Measurements from ENCODE around the gene NSF.
"Not testable (repeated sequence)": the region's sequence is repeated elsewhere in the genome, so short reads cannot be mapped to it uniquely, and the experiment has no call there.

The NSF gene

DNA sequence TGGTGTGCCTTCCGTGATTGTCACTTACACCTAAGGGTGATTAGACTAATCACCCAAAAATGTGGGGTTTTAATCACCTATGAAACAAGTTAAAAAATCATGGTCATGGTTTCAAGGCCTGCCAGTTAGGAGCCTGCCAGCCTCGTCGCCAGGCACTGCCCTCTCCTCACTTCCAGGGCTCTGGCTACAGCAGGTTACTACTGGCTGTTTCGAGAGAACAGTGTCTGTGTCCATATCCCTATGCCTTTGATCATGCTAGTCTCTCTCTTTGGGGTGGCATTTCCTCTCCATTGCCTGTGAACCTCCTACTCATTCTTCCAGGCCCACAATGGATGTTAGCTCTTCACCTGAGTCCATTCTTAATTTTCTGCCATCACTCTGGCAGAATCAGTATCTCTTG lies 80.3 kb downstream of the NSF start:
- H3K27ac ChIP-seq (ENCODE audit: low read depth, low read length); H2BK15ac ChIP-seq (replicated peaks; ENCODE audit: low read depth); H3K23ac ChIP-seq (ENCODE audit: low read length); H4K8ac ChIP-seq (ENCODE audit: low read depth, low read length); H3K79me1 ChIP-seq (ENCODE audit: low read length); H3K36me3 ChIP-seq (ENCODE audit: control insufficient read depth, insufficient read depth, low read length); H3K4me2 ChIP-seq (ENCODE audit: low read length); H3K9ac ChIP-seq (ENCODE audit: low read length); H2BK5ac ChIP-seq (ENCODE audit: low read length); H3K4me1 ChIP-seq (ENCODE audit: control insufficient read depth, low read depth, low read length); H3K79me2 ChIP-seq (ENCODE audit: control insufficient read depth, insufficient read depth, low read length); H3K56ac ChIP-seq (ENCODE audit: low read length); H2BK120ac ChIP-seq (ENCODE audit: low read depth, low read length); H3K27me3 ChIP-seq (ENCODE audit: insufficient read depth, low read length, poor library complexity); H4K5ac ChIP-seq (ENCODE audit: low read length); H2AK5ac ChIP-seq (ENCODE audit: low read length); DNase-seq; H3K18ac ChIP-seq (ENCODE audit: low read length); H3K4me3 ChIP-seq (ENCODE audit: low read length); H3K4ac ChIP-seq (ENCODE audit: low read depth, low read length): not testable (repeated sequence)
- no CpG with 5 or more reads among the region's 4 CpGs for WGBS (ENCODE audit: extremely low coverage, insufficient coverage, low lambda C conversion rate)

DNA sequence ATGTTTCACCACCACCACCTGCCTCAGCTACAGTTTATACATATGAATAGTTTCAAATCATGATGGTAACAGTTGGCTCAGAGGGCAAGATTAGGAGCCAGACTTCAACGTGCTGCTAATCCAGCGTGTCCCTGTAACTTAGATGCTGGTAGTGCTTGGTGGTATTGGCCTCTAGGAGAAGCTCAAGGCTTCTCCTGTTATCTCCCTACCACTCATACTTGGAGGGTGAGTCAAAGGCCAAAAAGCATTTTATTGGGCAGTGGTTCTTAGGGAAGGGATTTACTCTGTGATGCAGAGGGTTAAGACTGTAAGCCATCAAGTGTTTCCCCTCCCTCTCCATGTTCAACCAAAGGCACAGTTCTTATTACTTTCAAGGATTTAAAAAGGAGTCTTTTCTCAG lies 82.3 kb downstream of the NSF start:
- WGBS (ENCODE audit: extremely low coverage, insufficient coverage, low lambda C conversion rate), result no CpG with 5 or more reads among the region's 2 CpGs
- not testable (repeated sequence) for H3K4me1 ChIP-seq (ENCODE audit: control insufficient read depth, low read depth, low read length); H4K5ac ChIP-seq (ENCODE audit: low read length); H3K36me3 ChIP-seq (ENCODE audit: control insufficient read depth, insufficient read depth, low read length); H2BK5ac ChIP-seq (ENCODE audit: low read length); H3K27ac ChIP-seq (ENCODE audit: low read depth, low read length); H3K79me2 ChIP-seq (ENCODE audit: control insufficient read depth, insufficient read depth, low read length); DNase-seq; H2BK120ac ChIP-seq (ENCODE audit: low read depth, low read length); H2BK15ac ChIP-seq (replicated peaks; ENCODE audit: low read depth); H3K56ac ChIP-seq (ENCODE audit: low read length); H4K8ac ChIP-seq (ENCODE audit: low read depth, low read length); H2AK5ac ChIP-seq (ENCODE audit: low read length); H3K9ac ChIP-seq (ENCODE audit: low read length); H3K79me1 ChIP-seq (ENCODE audit: low read length); H3K23ac ChIP-seq (ENCODE audit: low read length); H3K4me3 ChIP-seq (ENCODE audit: low read length); H3K4ac ChIP-seq (ENCODE audit: low read depth, low read length); H3K27me3 ChIP-seq (ENCODE audit: insufficient read depth, low read length, poor library complexity); H3K4me2 ChIP-seq (ENCODE audit: low read length); H3K18ac ChIP-seq (ENCODE audit: low read length)

DNA sequence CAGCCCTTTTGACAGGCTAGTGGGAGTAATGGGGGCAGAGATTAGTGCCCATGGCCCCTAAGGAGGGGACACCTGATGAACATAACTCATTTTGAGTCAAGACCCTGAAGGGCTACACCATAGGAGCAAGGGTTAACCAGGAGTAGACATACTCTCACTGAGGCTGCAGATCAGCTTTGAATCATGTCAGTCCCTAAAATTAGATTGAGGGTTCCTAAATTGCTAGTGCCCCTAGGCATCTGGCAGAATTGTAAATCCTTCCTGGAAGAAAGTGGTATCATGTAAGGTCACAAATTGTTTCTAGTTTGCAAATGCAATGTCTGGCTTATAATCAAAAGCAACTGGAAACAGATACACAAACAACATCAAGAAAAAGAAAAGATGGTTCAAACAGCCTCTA lies 87.3 kb downstream of the NSF start:
- H3K4ac ChIP-seq (ENCODE audit: low read depth, low read length), result not testable (repeated sequence)

DNA sequence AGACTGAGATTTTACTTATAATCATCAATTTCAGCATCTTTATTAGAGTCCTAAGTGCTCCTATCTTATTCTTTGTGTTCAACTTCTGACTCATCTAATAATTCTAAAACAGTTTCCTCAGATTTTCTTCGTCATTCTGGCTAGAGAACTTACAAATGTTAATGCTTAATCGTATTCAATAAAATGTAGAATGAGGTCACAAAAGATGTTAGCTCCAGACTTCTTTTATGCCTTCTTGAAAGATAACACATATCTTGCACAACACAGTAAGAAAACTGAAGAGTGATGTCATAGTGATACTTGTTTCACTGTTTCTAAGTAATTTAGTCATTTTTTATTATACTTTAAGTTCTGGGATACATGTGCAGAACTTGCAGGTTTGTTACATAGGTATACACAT lies 93.2 kb downstream of the NSF start:
- H3K27me3 ChIP-seq (ENCODE audit: insufficient read depth, low read length, poor library complexity); H3K79me2 ChIP-seq (ENCODE audit: control insufficient read depth, insufficient read depth, low read length); DNase-seq; H3K36me3 ChIP-seq (ENCODE audit: control insufficient read depth, insufficient read depth, low read length); H3K18ac ChIP-seq (ENCODE audit: low read length); H3K4ac ChIP-seq (ENCODE audit: low read depth, low read length); H2BK5ac ChIP-seq (ENCODE audit: low read length); H3K4me1 ChIP-seq (ENCODE audit: control insufficient read depth, low read depth, low read length); H3K27ac ChIP-seq (ENCODE audit: low read depth, low read length); H2AK5ac ChIP-seq (ENCODE audit: low read length); H3K56ac ChIP-seq (ENCODE audit: low read length); H3K4me3 ChIP-seq (ENCODE audit: low read length); H2BK15ac ChIP-seq (replicated peaks; ENCODE audit: low read depth); H2BK120ac ChIP-seq (ENCODE audit: low read depth, low read length); H3K79me1 ChIP-seq (ENCODE audit: low read length); H4K5ac ChIP-seq (ENCODE audit: low read length); H3K4me2 ChIP-seq (ENCODE audit: low read length); H4K8ac ChIP-seq (ENCODE audit: low read depth, low read length); H3K9ac ChIP-seq (ENCODE audit: low read length); H3K23ac ChIP-seq (ENCODE audit: low read length): not testable (repeated sequence)
- WGBS (ENCODE audit: extremely low coverage, insufficient coverage, low lambda C conversion rate), result no CpG with 5 or more reads among the region's 2 CpGs

More for the DNA sequence above, 87.3 kb downstream of the NSF start:
- H4K8ac ChIP-seq (ENCODE audit: low read depth, low read length); H2BK120ac ChIP-seq (ENCODE audit: low read depth, low read length); H2BK15ac ChIP-seq (replicated peaks; ENCODE audit: low read depth); H3K4me3 ChIP-seq (ENCODE audit: low read length); H3K9ac ChIP-seq (ENCODE audit: low read length); H3K56ac ChIP-seq (ENCODE audit: low read length); DNase-seq; H3K79me2 ChIP-seq (ENCODE audit: control insufficient read depth, insufficient read depth, low read length); H3K36me3 ChIP-seq (ENCODE audit: control insufficient read depth, insufficient read depth, low read length); H3K27ac ChIP-seq (ENCODE audit: low read depth, low read length); H2AK5ac ChIP-seq (ENCODE audit: low read length); H3K4me1 ChIP-seq (ENCODE audit: control insufficient read depth, low read depth, low read length); H3K4me2 ChIP-seq (ENCODE audit: low read length); H3K23ac ChIP-seq (ENCODE audit: low read length); H3K18ac ChIP-seq (ENCODE audit: low read length); H2BK5ac ChIP-seq (ENCODE audit: low read length); H3K27me3 ChIP-seq (ENCODE audit: insufficient read depth, low read length, poor library complexity); H3K79me1 ChIP-seq (ENCODE audit: low read length); H4K5ac ChIP-seq (ENCODE audit: low read length): not testable (repeated sequence)

DNA sequence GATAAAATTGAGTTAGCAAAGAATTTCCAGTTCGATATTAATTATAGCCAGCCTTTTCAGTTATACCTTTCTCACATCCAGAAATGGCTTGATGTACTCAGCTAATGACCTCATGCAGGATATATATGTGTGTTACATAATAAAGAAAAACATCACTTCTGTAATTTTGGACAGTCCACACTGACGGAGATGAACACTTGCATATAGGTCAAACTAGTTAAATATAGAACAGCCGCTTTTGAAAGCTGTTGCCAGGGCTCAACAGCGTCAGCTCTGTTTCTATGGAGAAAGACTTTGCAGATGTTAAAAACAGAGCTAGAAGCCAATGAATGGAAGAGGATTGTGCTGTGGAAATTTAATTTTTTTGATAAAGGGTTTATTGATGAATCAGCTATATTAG lies 94.8 kb downstream of the NSF start:
- H3K18ac ChIP-seq (ENCODE audit: low read length); H4K5ac ChIP-seq (ENCODE audit: low read length); H3K56ac ChIP-seq (ENCODE audit: low read length); H2BK15ac ChIP-seq (replicated peaks; ENCODE audit: low read depth); H3K23ac ChIP-seq (ENCODE audit: low read length); H3K27ac ChIP-seq (ENCODE audit: low read depth, low read length); H4K8ac ChIP-seq (ENCODE audit: low read depth, low read length); H2AK5ac ChIP-seq (ENCODE audit: low read length); H3K79me1 ChIP-seq (ENCODE audit: low read length); H2BK120ac ChIP-seq (ENCODE audit: low read depth, low read length); H3K4me2 ChIP-seq (ENCODE audit: low read length); DNase-seq; H3K36me3 ChIP-seq (ENCODE audit: control insufficient read depth, insufficient read depth, low read length); H3K79me2 ChIP-seq (ENCODE audit: control insufficient read depth, insufficient read depth, low read length); H2BK5ac ChIP-seq (ENCODE audit: low read length); H3K4me3 ChIP-seq (ENCODE audit: low read length); H3K9ac ChIP-seq (ENCODE audit: low read length); H3K4me1 ChIP-seq (ENCODE audit: control insufficient read depth, low read depth, low read length); H3K27me3 ChIP-seq (ENCODE audit: insufficient read depth, low read length, poor library complexity); H3K4ac ChIP-seq (ENCODE audit: low read depth, low read length): not testable (repeated sequence)
- WGBS (ENCODE audit: extremely low coverage, insufficient coverage, low lambda C conversion rate), result no CpG with 5 or more reads among the region's 4 CpGs

DNA sequence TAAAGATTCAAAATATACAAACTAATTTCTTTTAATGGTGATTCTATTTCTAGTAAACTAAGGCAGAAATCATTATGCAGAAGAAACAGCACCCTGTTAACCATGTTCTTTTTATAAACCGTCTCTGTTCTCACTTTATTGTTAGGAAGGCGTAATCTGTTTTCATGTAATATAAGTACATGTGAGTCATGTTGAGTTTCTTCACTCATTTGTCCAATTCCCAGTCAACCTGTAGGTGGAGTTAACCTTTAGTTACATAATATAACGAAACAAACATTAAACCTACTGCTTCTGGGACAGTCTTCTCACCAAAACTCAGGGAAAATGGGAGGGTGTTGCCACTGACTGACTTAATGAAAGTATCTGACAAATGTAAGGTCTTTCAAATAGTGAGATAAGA lies 101.7 kb downstream of the NSF start:
- not testable (repeated sequence) for H3K56ac ChIP-seq (ENCODE audit: low read length); H3K27me3 ChIP-seq (ENCODE audit: insufficient read depth, low read length, poor library complexity); H3K4me3 ChIP-seq (ENCODE audit: low read length); H2BK120ac ChIP-seq (ENCODE audit: low read depth, low read length); H3K4me1 ChIP-seq (ENCODE audit: control insufficient read depth, low read depth, low read length); H3K23ac ChIP-seq (ENCODE audit: low read length); H2AK5ac ChIP-seq (ENCODE audit: low read length); H3K9ac ChIP-seq (ENCODE audit: low read length); H3K4ac ChIP-seq (ENCODE audit: low read depth, low read length); H4K8ac ChIP-seq (ENCODE audit: low read depth, low read length); H4K5ac ChIP-seq (ENCODE audit: low read length); H3K79me2 ChIP-seq (ENCODE audit: control insufficient read depth, insufficient read depth, low read length); H3K27ac ChIP-seq (ENCODE audit: low read depth, low read length); H2BK5ac ChIP-seq (ENCODE audit: low read length); H2BK15ac ChIP-seq (replicated peaks; ENCODE audit: low read depth); H3K36me3 ChIP-seq (ENCODE audit: control insufficient read depth, insufficient read depth, low read length); H3K18ac ChIP-seq (ENCODE audit: low read length); DNase-seq; H3K4me2 ChIP-seq (ENCODE audit: low read length); H3K79me1 ChIP-seq (ENCODE audit: low read length)
- no CpG with 5 or more reads among the region's 3 CpGs for whole genome bisulfite sequencing (ENCODE audit: extremely low coverage, insufficient coverage, low lambda C conversion rate)
